GM23248 (cell line): Measurements from ENCODE around the gene PIK3CD.

Experiments used
- EZH2 ChIP-seq: fragments of 200-600 bp; sonication (generic); IDR thresholded peaks from 2 replicates; pipeline ENCODE4 v1.6.1; 2018; ENCODE audit warnings: antibody characterized with exemption, mild to moderate bottlenecking; ENCODE audit not compliant: insufficient read depth, poor library complexity, severe bottlenecking
- EZH2phosphoT487 ChIP-seq: fragments of 200-600 bp; sonication (generic); IDR thresholded peaks from 2 replicates; pipeline ENCODE4 v1.6.1; 2018; ENCODE audit warnings: antibody characterized with exemption, moderate library complexity, mild to moderate bottlenecking, low read depth; ENCODE audit not compliant: insufficient read depth

DNA sequence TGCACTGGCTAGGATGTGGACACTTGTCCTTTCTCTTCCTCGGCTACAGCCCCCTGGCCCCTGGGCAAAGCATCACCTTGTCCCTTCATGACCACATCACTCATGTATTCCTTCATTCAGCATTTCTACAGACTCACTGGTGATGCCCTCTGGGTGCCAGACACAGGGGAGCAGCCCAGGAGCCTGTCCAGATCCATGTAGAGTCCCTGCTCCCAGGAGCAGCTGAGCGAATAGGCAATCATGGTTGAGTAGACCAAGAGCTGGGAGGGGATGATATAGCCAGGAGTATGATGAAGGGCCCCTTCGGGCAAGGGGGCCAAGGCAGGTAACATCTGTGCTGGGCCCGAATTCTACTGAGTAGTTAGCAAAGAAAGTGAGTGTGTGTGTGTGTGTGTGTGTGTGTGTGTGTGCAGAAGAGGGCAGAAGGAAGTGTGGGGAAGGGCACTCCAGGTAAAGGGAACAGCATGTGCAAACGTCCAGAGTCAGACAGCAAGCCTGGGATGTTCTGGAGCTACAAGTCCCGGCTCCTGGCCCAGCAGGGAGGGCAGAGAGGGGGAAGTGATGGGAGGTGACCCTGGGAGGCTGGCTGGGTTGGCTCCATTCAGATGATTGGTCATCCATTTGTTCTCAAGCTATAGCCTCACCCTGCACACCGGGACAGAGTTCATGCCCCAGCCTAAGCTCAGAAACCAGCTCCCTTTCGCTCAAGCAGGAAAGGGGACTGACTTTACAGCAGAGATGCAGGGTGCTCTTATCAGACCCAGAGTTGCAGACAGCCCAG lies 21.0 kb upstream of the PIK3CD start:
- no peak for TF ChIP-seq EZH2phosphoT487
- no peak for TF ChIP-seq EZH2
